GM21737 (cell line): ENCODE measurements around the gene WWC2.
"Not testable (repeated sequence)": the region's sequence is repeated elsewhere in the genome, so short reads cannot be mapped to it uniquely, and the experiment has no call there.

Experiments used
- ATAC-seq: cut with Tn5 transposase; IDR thresholded peaks from one replicate; pipeline ENCODE4 v1.9.1; 2021; ENCODE audit warnings: mild to moderate bottlenecking, moderate library complexity; ENCODE audit not compliant: unreplicated experiment

WWC2 gene

GRCh38 chr4:183193730-183194338, 94.8 kb downstream of the WWC2 start:
- ATAC-seq = not testable (repeated sequence)

GRCh38 chr4:183195534-183195933, 96.5 kb downstream of the WWC2 start:
- ATAC-seq = no peak

- no peak for ATAC-seq
Observed at GRCh38 chr4:183197140-183197539, 98.1 kb downstream of the WWC2 start.

GRCh38 chr4:183200453-183200852, 101.4 kb downstream of the WWC2 start:
- no peak for ATAC-seq

- no peak for ATAC-seq
Observed at GRCh38 chr4:183201331-183201730, 102.3 kb downstream of the WWC2 start.

GRCh38 chr4:183202523-183202922, 103.5 kb downstream of the WWC2 start:
- no peak for ATAC-seq

- no peak for ATAC-seq
Observed at GRCh38 chr4:183204793-183205192, 105.7 kb downstream of the WWC2 start.

- ATAC-seq = no peak
Observed at GRCh38 chr4:183205193-183205592, 106.1 kb downstream of the WWC2 start.

- no peak for ATAC-seq
Observed at GRCh38 chr4:183205709-183206108, 106.7 kb downstream of the WWC2 start.

GRCh38 chr4:183211533-183211932, 112.5 kb downstream of the WWC2 start:
- no peak for ATAC-seq

- no peak for ATAC-seq
Observed at GRCh38 chr4:183213996-183214395, 114.9 kb downstream of the WWC2 start.

- no peak for ATAC-seq
Observed at GRCh38 chr4:183214912-183215488, 115.9 kb downstream of the WWC2 start.

- no peak for ATAC-seq
Observed at GRCh38 chr4:183220236-183220635, 121.2 kb downstream of the WWC2 start.

GRCh38 chr4:183223053-183223452, 124.0 kb downstream of the WWC2 start:
- ATAC-seq = no peak

- no peak for ATAC-seq
Observed at GRCh38 chr4:183229397-183229796, 130.3 kb downstream of the WWC2 start.

- no peak for ATAC-seq
Observed at GRCh38 chr4:183240581-183241321, 141.7 kb downstream of the WWC2 start.

GRCh38 chr4:183241322-183241640, 142.2 kb downstream of the WWC2 start:
- no peak for ATAC-seq

- ATAC-seq = no peak
Observed at GRCh38 chr4:183241721-183242151, 142.7 kb downstream of the WWC2 start.

- ATAC-seq = no peak
Observed at GRCh38 chr4:183242291-183242690, 143.2 kb downstream of the WWC2 start.

- ATAC-seq = no peak
Observed at GRCh38 chr4:183244019-183244418, 145.0 kb downstream of the WWC2 start.

- no peak for ATAC-seq
Observed at GRCh38 chr4:183244506-183244905, 145.4 kb downstream of the WWC2 start.

- no peak for ATAC-seq
Observed at GRCh38 chr4:183248201-183248600, 149.1 kb downstream of the WWC2 start.
